OCI-LY3 (cell line): ENCODE results near the gene MYRF.

Experiments used
- CTCF ChIP-seq: fragments of 200-600, 300-600 bp; sonication (generic); IDR thresholded peaks from 2 replicates; pipeline ENCODE4 v1.5.1; 2014; ENCODE audit warnings: antibody characterized with exemption, low read length, low read depth
- EZH2phosphoT487 ChIP-seq: fragments of 200-600 bp; shearing (Covaris generic); IDR thresholded peaks from 2 replicates; pipeline ENCODE4 v1.6.1; 2018; ENCODE audit warnings: antibody characterized with exemption, mixed run types, low read depth

- TF ChIP-seq CTCF = no peak
- TF ChIP-seq EZH2phosphoT487 = no peak
Observed at GRCh38 chr11:61763930-61764605, 11.6 kb downstream of the MYRF start.
